IPS-11a (cell line): ENCODE measurements around the gene P2RX4.
"Not testable (repeated sequence)": the region's sequence is repeated elsewhere in the genome, so short reads cannot be mapped to it uniquely, and the experiment has no call there.

Experiments used
- H3K4me3 ChIP-seq: one replicate; pipeline ENCODE4 v1.5.1; 2013; ENCODE audit warnings: low read depth, low read length, control low read depth

P2RX4 gene

GRCh38 chr12:121240484-121241101 is 30.7 kb downstream of the P2RX4 start:
- no peak overlapping the region for H3K4me3 ChIP-seq

- H3K4me3 ChIP-seq: no peak overlapping the region
Observed at GRCh38 chr12:121241156-121241970, 31.4 kb downstream of the P2RX4 start.

GRCh38 chr12:121245031-121245430 is 35.1 kb downstream of the P2RX4 start:
- no peak overlapping the region for H3K4me3 ChIP-seq

GRCh38 chr12:121245951-121246350 is 36.0 kb downstream of the P2RX4 start:
- H3K4me3 ChIP-seq: no peak overlapping the region

- no peak overlapping the region for H3K4me3 ChIP-seq
Observed at GRCh38 chr12:121246893-121247557, 37.1 kb downstream of the P2RX4 start.

- no peak overlapping the region for H3K4me3 ChIP-seq
Observed at GRCh38 chr12:121248622-121249021, 38.7 kb downstream of the P2RX4 start.

- H3K4me3 ChIP-seq: no peak overlapping the region
Observed at GRCh38 chr12:121250359-121250758, 40.4 kb downstream of the P2RX4 start.

- no peak overlapping the region for H3K4me3 ChIP-seq
Observed at GRCh38 chr12:121251838-121252237, 41.9 kb downstream of the P2RX4 start.

GRCh38 chr12:121252712-121253345 is 42.9 kb downstream of the P2RX4 start:
- H3K4me3 ChIP-seq: no peak overlapping the region

- H3K4me3 ChIP-seq: no peak overlapping the region
Observed at GRCh38 chr12:121253638-121254335, 43.9 kb downstream of the P2RX4 start.

GRCh38 chr12:121255433-121255832 is 45.5 kb downstream of the P2RX4 start:
- no peak overlapping the region for H3K4me3 ChIP-seq

- H3K4me3 ChIP-seq: not testable (repeated sequence)
Observed at GRCh38 chr12:121257704-121258449, 47.9 kb downstream of the P2RX4 start.

- no peak overlapping the region for H3K4me3 ChIP-seq
Observed at GRCh38 chr12:121259074-121259473, 49.1 kb downstream of the P2RX4 start.

- H3K4me3 ChIP-seq: no peak overlapping the region
Observed at GRCh38 chr12:121260091-121260490, 50.2 kb downstream of the P2RX4 start.

- no peak overlapping the region for H3K4me3 ChIP-seq
Observed at GRCh38 chr12:121261398-121261797, 51.5 kb downstream of the P2RX4 start.

- no peak overlapping the region for H3K4me3 ChIP-seq
Observed at GRCh38 chr12:121263206-121263935, 53.4 kb downstream of the P2RX4 start.

- no peak overlapping the region for H3K4me3 ChIP-seq
Observed at GRCh38 chr12:121264135-121264534, 54.2 kb downstream of the P2RX4 start.

GRCh38 chr12:121264951-121265515 is 55.1 kb downstream of the P2RX4 start:
- H3K4me3 ChIP-seq: no peak overlapping the region

- no peak overlapping the region for H3K4me3 ChIP-seq
Observed at GRCh38 chr12:121267822-121268221, 57.9 kb downstream of the P2RX4 start.
